Amygdala (tissue), 56 donors: ENCODE results near the gene AIP.
"Not testable (repeated sequence)": the region's sequence is repeated elsewhere in the genome, so short reads cannot be mapped to it uniquely, and the experiment has no call there.

Experiments
- DNase-seq, 56 donors: peaks; one replicate each; lab custom pipeline; 2025; lab: John Stamatoyannopoulos, UW

The AIP gene

GRCh38 chr11:67504005-67504949, 21.5 kb downstream of the AIP start:
- DNase-seq: peak in 3 of 56 donors; percentile 20 to 41 (median 29)

- DNase-seq: peak in 25 of 56 donors; percentile 13 to 58 (median 28)
Observed at GRCh38 chr11:67504950-67505581, 22.2 kb downstream of the AIP start, which contains the start of gene PITPNM1. TSS of gene PITPNM1 (minus strand) at chr11:67505363. CDS start at chr11:67504180, 1,183 bp downstream.

- DNase-seq: peak in 55 of 56 donors; percentile 13 to 87 (median 65)
Observed at GRCh38 chr11:67505605-67506396, 23.0 kb downstream of the AIP start.

GRCh38 chr11:67506426-67507051, 23.7 kb downstream of the AIP start:
- no peak for DNase-seq

- peak in 1 of 56 donors; percentile 85 for DNase-seq
Observed at GRCh38 chr11:67507242-67507863, 24.5 kb downstream of the AIP start.

- peak; percentile 90 to 99 (median 97) for DNase-seq
Observed at GRCh38 chr11:67507864-67508485, 25.1 kb downstream of the AIP start, which contains the start of gene CDK2AP2. TSS of gene CDK2AP2 (minus strand) at chr11:67508162. CDS start at chr11:67508082, 80 bp downstream.

- DNase-seq: peak; percentile 76 to 99 (median 93)
Observed at GRCh38 chr11:67508486-67509121, 25.8 kb downstream of the AIP start.

- no peak for DNase-seq
Observed at GRCh38 chr11:67510023-67510345, 27.2 kb downstream of the AIP start.

GRCh38 chr11:67511558-67511957, 28.7 kb downstream of the AIP start:
- DNase-seq: not testable (repeated sequence)

- no peak for DNase-seq
Observed at GRCh38 chr11:67514116-67514515, 31.3 kb downstream of the AIP start.

- DNase-seq: no peak
Observed at GRCh38 chr11:67516806-67517205, 34.0 kb downstream of the AIP start.

GRCh38 chr11:67517784-67518552, 35.1 kb downstream of the AIP start:
- DNase-seq: no peak

- no peak for DNase-seq
Observed at GRCh38 chr11:67519726-67520125, 36.9 kb downstream of the AIP start.

GRCh38 chr11:67520856-67521824, 38.3 kb downstream of the AIP start:
- DNase-seq: no peak

- no peak for DNase-seq
Observed at GRCh38 chr11:67521924-67522323, 39.1 kb downstream of the AIP start.

- no peak for DNase-seq
Observed at GRCh38 chr11:67522338-67522737, 39.5 kb downstream of the AIP start.
